GM19452 (cell line): ENCODE results near the gene TOX2.

Source experiments
- ATAC-seq: cut with Tn5 transposase; IDR thresholded peaks from one replicate; pipeline ENCODE4 v1.9.1; 2021; ENCODE audit not compliant: unreplicated experiment

The TOX2 gene

DNA sequence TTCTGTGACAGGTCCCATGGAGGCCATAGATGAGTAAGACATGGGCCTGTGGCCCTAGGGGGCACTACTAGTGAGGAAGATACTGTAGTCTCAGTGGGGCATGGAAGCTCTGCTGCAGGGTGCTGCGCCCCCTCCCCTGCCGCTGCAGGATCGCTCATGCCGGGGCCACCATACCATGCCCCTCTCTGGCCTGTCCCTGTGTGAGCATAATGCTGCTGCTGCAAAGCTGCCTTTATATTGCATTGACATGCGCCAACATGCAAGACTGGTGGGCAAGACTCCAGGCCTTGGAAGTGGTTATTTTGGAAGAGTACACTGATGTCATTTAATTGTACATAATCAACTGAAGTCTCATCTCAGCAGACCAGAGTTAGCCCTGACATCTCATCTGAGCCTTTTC, 60.0 kb downstream of the TOX2 start:
- no peak for ATAC-seq

DNA sequence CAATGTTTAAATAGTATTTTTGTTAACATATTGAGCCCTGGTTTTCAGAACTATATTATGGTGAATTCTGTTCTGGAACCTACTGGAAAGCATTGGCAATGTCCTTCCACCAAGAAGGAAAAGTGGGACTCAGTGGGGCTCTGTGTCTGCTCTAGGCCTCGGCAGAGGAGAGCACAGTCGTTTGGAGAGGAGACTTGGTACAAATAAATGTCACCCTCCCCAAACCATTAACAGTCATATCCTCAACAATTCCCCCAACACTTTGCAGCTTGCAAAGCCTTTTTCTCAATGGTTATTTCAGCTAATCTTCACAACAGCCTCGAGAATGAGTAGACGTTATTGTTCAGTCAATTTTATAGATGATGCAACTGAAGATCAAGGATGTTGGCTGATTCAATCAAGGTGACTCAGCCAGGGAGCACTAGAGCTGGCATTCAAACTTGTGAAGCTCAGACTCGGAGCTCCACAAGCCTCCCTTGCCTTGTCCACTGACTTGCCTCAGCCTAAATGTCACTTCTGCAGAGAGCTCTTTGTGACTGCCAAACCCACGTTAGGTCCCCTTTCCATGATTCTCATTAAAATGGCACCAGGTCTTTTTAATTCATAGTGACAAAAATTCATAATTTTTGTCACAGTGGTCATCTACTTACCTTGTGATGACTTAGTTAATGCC, 60.6 kb downstream of the TOX2 start:
- no peak for ATAC-seq

DNA sequence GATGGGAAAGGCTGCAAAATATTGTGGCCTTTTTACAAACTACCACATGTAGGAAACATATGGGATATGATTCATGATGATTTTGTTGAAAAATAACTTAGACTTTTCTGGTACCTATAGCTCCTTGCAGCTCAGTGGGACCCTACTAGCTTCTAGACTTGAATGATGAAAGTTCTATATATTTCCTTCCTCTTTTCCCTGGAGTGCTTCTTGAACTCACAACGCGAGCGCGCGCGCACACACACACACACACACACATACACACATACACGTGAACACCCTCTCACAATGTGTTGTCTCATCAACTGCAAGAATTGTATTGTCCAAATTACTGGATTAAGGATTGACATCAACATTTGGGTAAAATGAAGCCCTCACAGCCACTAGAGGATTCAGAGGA, 61.9 kb downstream of the TOX2 start:
- ATAC-seq = no peak

DNA sequence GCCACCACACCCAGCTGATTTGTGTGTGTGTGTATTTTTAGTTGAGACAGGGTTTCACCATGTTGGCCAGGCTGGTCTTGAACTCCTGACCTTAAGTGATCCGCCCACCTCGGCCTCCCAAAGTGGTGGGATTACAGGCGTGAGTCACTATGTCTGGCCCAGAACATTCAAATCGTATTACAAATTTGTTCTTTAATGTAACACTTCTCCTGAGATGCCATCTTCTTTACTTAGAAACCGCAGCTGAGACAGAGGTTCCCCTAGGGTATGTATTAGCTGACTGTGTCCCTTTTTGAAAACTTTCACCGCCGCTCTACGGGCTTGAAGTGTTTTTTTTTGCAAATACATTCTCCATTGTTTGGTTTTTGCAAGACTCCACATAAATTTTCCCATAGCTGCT, 62.6 kb downstream of the TOX2 start:
- no peak for ATAC-seq

DNA sequence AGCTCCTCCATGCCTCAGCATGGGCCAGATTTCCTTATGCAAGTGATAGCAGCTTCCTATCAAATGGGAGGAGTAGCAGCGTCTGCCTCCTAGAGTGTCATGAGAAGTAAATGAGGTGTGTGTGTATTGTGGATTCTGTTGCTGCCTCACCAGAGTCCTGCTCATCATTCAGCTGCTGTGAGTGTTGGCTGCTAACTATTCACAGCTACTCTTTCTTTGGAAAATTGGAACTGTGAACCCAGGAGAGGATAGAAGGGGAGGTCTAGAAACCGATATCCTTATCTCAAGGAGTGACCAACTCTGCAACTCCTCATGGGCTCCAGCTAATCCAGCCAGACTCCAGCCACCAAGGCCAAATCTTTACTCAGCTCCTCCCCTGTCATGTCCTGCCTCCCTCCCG, 63.3 kb downstream of the TOX2 start:
- ATAC-seq = no peak

DNA sequence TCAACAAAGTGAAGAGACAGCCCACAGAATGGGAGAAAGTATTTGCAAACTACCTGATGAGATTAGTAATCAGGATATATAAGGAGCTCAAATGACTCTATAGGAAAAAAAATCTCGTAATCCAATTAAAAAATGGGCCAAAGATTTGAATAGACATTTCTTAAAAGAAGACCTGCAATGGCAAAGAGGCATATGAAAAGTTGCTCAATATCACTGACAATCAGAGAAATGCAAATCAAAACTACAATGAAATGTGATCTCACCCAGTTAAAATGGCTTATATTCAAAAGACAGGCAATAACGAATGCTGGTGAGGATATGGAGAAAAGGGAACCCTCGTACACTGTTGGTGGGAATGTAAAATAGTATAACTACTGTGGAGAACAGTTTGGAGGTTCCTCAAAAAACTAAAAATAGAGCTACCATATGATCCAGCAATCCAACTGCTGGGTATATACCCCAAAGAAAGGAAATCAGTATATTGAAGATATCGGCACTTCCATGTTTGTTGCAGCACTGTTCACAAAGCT, 65.0 kb downstream of the TOX2 start:
- ATAC-seq = no peak

DNA sequence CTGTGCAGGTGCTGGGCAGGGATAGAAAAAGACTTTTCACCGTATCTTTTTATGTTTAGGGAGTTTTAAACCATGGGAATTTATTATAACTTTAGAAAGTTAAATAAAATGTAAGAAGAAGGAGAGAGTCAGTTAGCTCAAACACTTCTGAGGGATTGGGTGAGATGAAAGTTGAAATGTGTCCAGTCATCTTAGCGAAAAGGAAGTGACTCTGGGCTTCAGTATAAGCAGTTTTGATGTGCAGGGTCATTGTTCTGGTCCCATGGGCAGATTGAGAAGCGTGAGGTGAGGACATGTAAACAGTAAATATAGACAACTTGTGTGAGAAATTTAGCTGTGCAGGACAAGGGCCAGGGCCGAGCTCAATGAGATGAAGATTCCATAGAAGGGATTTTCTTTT, 66.9 kb downstream of the TOX2 start:
- no peak for ATAC-seq

DNA sequence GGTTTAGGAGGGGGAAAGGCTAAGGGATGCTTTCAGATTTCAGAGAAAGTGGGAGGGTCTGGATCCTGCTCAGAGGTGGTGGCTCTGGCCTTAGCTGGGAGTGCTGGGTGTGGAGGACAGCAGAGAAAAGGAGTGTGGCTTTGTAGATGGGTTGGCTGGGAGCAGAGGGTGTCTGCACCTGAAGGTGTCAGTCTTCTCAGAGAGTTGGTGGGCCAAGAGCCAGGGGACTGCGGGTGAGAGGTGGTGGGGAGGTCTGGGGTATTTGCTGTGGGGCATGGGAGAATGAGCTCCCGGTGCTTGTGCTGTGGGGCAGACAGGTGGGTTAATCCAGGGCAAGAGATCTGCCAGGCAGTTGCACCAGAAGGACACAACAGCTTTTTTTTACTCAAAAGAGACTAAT, 67.4 kb downstream of the TOX2 start:
- no peak for ATAC-seq

DNA sequence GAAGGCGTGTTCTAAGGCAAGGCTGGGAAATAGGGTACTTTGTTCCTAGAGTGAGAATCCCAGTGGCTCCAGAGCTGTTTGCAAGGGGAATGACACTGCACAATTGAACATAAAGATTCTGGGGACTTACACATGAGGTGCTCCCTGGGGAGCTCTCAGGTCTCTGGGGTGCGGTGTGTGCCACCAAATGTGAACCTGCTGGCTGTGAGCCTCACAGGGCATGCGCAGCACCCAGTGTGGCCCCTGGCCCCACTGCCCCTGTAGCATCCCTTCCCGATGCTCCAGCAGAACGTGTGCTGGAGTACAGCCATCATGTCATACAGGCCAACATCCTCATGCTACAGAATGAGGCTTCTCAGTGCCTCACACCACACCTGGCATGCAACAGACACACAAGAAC, 68.2 kb downstream of the TOX2 start:
- ATAC-seq = no peak

DNA sequence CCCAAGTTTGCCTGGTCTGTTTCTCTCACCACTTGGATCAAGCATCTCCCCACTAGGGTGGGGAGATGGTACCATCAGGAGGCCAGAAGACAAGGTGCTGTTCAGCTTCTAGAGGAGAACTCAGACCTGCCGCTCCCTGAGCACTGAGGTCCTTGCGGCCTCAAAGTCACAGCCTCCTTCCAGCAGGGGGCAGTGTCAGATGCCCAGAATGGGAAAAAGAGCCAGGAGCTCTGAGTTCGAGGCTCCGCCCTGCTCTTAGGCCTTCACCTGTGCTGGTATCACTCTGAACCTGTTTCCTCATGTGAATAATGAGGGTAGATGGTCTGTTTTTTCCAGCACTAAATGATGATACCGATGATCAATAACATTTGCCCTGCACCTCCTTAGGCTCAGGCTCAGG, 68.7 kb downstream of the TOX2 start:
- ATAC-seq = no peak

DNA sequence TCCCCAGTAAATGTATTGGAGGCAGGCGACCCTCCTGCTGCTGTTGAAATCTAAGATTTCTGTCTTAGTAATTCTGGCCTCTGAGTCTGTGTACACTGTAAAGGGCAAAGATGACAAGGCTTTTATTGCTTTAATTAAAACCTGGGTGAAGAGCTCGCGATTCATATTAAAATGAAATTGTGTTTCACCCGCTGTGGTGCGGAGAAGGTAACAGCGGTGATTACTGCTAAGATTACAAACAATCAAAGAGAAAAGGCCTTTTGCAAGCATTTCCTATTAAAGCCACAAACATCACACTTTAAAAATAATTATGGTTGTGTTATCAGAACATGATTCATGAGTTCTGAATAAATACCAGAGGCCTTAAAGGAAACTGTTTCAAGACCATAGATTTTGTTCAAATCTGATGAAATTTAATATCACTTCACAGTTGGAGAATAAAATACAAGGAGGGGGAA, 69.3 kb downstream of the TOX2 start:
- no peak for ATAC-seq

DNA sequence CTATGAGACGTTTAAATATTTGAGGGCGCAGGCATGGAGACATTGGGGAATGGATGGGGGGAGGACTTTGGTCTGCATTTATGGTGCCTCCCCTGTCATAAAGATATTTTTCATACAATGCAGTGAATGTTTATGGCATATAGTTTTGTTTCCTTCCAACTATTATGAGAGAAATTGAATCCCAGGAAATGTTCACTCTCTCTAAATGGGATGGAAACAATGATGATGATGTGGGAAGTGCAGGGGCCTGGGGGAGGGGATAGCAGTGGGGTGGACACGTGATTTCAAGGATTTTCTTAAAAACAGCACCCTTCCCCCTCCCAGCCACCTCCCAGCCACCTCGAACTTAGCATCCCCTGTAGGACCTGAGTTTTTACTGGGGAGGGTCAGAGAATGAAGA, 69.9 kb downstream of the TOX2 start:
- ATAC-seq = no peak

DNA sequence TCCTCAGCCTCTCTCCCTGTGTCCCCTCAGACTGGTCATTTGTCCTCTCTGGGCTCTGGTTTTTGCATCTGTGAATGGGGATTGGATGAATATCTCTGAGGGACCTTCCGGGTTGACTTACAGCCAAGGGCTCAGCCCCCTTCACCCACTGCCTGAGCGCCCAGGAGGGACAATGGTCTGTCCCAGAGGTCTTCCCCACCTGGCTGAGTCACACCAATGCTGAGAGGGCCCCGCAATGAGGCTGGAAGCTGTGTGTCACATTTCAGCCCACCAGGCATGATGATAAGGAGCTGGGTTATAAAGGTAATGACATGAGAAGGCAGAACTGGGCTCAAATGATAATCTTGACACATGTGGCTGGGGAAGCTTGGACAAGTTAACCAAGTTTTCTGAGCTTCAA, 70.5 kb downstream of the TOX2 start:
- no peak for ATAC-seq

DNA sequence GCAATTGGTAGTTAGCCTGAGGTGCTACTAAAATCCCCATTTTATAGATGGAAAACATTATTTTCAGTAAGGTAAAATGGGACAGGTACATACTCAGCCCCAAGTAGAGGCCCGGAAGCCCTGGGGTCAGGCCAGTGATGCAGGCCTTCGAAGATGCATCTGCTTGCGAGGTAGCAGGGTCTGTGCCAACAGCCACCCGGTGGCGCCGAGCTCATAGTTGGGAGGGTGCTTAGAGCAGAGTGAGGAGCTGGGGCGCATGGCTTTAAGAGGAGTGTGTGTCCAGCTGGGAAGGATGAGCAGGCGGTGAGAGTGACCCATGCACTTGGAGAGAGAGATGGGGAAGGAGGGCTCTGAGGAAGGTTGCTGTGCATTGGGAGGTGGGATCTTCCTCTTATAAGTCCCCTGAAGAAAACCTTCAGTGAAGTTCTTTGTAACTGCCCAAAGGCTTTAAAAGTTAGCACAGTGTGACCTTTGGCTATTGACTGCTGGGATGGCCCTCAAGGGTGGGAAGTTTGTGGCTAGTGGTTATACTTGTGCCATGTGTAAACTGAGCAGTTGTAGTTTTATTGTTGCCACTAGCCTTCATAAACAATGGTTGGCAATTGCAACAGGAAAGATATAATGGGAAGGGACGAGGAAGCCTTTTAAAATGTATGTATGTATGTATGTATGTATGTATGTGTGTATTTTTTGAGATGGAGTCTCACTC, 71.1 kb downstream of the TOX2 start:
- ATAC-seq = no peak

DNA sequence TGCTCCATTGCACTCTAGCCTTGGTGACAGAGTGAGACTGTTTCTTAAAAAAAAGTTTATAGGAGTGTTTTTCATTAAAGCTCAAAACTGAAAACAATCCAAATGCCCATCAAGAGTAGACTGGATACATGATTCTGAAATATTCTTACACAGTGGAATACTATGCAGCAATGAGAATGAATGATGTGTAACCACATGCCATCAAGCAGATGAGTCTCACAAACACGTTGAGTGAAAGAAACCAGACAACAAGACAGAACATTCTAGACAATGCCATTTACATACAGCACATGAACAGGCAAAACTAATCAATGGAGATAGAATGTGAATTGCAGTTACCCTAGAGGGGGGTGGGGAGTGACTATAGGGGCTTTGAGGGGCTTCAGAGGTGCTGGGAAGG, 72.4 kb downstream of the TOX2 start:
- no peak for ATAC-seq

DNA sequence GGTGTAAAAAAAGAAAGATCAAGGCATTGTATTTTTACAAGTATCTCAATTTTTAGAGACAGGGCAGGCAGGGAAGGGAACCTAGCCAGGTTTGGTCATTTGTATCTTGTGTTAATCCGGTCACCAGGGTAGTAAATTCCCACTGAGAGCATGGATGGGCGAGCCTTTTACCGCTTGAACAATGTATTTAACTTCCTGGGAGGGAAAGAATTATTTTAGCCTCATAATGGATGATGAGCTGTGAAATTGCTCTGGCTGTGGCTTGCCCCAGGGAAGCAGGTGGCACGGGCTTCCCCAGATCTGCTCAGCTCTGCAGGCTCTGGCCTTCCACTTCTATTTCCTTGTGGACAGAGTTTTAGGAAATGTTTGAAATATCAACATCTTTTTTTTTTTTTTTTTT, 72.9 kb downstream of the TOX2 start:
- no peak for ATAC-seq

DNA sequence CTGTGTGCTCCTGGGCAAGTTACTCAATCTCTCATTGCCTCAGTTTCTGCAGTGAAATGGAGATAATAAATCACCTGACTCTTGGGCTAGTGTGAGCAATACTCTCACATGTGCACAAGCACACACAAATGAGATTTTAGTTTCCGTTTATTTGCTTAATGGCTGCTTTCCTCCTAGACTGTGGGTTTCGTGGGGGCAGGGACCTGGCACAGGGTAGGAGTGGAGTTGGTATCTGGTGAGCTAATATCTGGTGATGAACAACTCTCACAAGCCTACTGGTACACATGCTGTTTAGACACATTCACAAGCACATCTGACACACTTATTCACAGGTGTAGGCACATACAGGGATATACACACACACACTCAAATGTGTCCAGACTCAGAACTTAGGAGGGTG, 73.8 kb downstream of the TOX2 start:
- no peak for ATAC-seq

DNA sequence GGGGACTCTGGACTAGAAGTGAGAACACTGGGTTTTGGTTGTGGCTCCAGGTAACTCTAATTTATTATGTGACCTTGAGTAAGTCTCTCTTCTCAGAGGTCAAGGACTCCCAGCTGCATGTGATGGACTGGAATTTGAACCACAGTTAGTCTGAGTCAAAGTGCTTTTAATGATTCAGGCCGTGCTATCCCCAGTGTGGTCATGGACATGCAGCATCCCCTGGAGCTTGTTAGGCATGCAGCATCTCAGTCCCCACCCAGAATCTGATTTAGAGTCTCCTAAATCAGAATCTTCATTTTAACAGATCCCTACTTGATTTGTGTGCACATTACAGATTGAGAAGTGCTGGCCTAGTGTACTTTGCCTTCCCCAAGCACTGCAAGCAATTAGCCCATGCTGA, 74.2 kb downstream of the TOX2 start:
- no peak for ATAC-seq

DNA sequence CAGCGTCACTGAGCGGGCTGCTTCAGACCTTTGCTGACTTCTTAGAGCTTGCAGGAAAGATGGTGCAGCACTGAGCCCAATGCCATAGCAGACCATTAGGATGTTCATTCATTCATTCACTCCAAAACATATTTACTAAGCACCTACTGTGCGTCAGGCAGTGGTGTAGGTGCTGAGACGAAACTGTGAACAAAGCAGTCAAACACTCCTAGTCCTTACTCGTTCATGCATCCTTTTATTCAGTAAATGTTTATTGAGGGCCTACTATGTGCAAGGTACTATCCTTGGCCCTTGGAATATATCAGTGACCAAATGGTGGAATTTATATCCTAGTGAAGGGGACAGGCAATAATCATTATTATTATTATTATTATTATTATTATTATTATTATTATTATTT, 76.6 kb downstream of the TOX2 start:
- no peak for ATAC-seq

DNA sequence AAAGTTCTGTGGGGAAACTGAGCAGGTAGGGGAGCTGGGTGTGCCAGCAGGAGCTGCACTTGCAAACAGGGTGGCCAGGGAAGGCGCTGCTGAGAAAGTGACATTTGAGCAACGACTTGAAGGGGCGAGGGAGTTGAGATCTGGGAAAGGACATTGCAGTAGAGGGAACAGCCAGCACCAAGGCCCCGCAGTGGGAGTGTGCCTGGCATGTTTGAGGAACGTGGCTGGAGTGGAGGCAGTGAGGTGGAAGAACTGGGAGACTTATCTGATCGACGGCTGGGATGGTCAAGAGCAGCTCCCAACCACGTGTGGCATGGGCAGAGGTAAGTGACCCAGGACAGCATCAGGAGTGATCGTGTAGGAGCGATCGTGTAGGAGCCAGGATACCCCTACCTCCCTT, 77.3 kb downstream of the TOX2 start:
- no peak for ATAC-seq

DNA sequence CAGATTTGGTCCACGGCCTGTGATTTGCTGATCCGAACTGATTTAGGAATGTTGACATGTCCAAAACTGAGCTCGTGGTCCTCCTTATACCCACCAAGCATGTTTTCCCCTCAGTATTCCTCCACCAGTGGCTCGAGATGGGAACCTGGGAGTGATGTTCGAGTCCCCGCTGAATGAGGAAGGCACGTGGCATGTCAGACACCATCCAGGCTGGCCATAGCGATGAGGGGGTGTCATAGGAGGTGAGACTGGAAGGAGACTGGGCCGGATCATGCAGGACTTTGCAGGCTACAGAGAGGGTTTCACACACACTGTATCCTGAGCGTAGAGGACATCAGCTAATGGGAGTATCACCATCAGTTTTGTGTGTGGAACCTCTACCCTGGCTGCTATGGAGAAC, 78.2 kb downstream of the TOX2 start:
- no peak for ATAC-seq

DNA sequence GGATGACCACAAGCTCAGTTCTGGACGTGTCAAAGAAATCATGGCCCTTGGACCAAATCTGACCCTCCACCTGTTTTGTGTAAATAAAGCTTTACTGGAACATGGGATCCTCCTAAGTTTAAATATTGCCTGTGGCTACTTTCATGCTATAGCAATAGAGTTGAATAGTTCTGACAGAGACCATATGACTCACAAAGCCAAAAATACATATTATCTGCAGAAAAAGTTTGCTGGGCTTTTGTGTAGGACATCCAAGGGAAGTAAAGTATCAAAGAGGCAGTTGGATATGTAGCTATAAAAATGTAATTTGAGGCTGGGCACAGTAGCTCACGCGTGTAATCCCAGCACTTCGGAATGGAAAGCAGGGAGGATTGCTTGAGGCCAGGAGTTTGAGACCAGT, 78.9 kb downstream of the TOX2 start:
- no peak for ATAC-seq
